Prostate gland (tissue), 2 donors: ENCODE data around the gene SCYGR4.

ENCODE experiments used
- POLR2A ChIP-seq: fragments of 450-650 bp; IDR thresholded peaks from one replicate; pipeline ENCODE4 v1.6.1; 2016; ENCODE audit warnings: antibody characterized with exemption, mild to moderate bottlenecking
- POLR2AphosphoS5 ChIP-seq: sonication (generic); formaldehyde crosslinking; IDR thresholded peaks from one replicate; pipeline ENCODE4 v1.6.1; 2017; ENCODE audit warnings: antibody characterized with exemption
- TF ChIP-seq, protein P1 (sequence below), 4 experiments: fragments of 200-600 bp in 2 of 4; fragments of 450-650 bp in 2 of 4; sonication (generic) in 2 of 4; IDR thresholded peaks; 1 replicate in 3 of 4; 2 replicates in 1 of 4; pipeline ENCODE4 v1.5.1; 2016 to 2019; ENCODE audit warnings: antibody characterized with exemption in 4 of 4, mild to moderate bottlenecking in 2 of 4, moderate library complexity in 2 of 4

DNA sequence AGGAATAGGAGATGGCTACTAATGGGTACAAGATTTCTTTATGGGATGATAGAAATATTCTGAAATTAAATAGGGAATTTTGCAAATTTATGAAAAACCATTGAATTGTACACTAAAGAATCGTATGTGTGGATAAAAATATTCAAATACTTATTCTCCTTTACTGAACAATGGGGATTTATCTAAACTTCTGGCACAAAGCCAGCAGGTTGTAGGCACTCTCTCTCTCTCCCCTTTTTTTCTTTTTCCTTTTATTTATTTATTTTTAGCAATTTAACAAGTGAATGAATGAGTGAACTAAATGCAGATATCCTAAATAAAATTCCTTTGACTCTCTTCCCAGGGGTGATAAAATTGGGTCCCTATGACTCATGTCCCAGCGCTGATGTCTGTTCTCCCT, 40.5 kb upstream of the SCYGR4 start:
- TF ChIP-seq, protein P1, sequence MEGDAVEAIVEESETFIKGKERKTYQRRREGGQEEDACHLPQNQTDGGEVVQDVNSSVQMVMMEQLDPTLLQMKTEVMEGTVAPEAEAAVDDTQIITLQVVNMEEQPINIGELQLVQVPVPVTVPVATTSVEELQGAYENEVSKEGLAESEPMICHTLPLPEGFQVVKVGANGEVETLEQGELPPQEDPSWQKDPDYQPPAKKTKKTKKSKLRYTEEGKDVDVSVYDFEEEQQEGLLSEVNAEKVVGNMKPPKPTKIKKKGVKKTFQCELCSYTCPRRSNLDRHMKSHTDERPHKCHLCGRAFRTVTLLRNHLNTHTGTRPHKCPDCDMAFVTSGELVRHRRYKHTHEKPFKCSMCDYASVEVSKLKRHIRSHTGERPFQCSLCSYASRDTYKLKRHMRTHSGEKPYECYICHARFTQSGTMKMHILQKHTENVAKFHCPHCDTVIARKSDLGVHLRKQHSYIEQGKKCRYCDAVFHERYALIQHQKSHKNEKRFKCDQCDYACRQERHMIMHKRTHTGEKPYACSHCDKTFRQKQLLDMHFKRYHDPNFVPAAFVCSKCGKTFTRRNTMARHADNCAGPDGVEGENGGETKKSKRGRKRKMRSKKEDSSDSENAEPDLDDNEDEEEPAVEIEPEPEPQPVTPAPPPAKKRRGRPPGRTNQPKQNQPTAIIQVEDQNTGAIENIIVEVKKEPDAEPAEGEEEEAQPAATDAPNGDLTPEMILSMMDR (IDR thresholded peaks at IDR 0.05): no peak
- TF ChIP-seq POLR2AphosphoS5 (no peak), POLR2A (no peak)
